ENCODE measurements around the gene TPRG1L. TPM values are rescaled to one million over a fixed set of nuclear protein-coding genes. Genes with fewer than 3 reads are reported as not detected.

Gene TPRG1L
- total RNA-seq, 2 donors from 2014 or later: 27.4 to 37.6 TPM

- no peaks in the 10 kb centered on the region for H3K36me3 ChIP-seq
- no peak overlapping the region for H3K4me3 ChIP-seq
- TF ChIP-seq, protein P1, sequence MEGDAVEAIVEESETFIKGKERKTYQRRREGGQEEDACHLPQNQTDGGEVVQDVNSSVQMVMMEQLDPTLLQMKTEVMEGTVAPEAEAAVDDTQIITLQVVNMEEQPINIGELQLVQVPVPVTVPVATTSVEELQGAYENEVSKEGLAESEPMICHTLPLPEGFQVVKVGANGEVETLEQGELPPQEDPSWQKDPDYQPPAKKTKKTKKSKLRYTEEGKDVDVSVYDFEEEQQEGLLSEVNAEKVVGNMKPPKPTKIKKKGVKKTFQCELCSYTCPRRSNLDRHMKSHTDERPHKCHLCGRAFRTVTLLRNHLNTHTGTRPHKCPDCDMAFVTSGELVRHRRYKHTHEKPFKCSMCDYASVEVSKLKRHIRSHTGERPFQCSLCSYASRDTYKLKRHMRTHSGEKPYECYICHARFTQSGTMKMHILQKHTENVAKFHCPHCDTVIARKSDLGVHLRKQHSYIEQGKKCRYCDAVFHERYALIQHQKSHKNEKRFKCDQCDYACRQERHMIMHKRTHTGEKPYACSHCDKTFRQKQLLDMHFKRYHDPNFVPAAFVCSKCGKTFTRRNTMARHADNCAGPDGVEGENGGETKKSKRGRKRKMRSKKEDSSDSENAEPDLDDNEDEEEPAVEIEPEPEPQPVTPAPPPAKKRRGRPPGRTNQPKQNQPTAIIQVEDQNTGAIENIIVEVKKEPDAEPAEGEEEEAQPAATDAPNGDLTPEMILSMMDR (IDR thresholded peaks at IDR 0.05): no peak
- H3K27me3 ChIP-seq (replicated peaks; ENCODE audit: insufficient read depth): no peaks in the 10 kb centered on the region
- ATAC-seq (ENCODE audit: insufficient number of reproducible peaks, low FRiP score, low read depth) (no peak), DNase-seq (ENCODE audit: low spot score) (no peak)
- no peaks in the 10 kb centered on the region for H3K9me3 ChIP-seq
- peaks cover 12 to 13% of the 10 kb centered on the region in 2 donors for H3K4me1 ChIP-seq (ENCODE audit: control insufficient read depth in 1 of 2, low read depth in 2 of 2)
- H3K27ac ChIP-seq: no peak overlapping the region
These were observed 14.9 kb upstream of the TPRG1L start for GRCh38 chr1:3609769-3610526.

- ATAC-seq (ENCODE audit: insufficient number of reproducible peaks, low FRiP score, low read depth): no peak
- Histone ChIP-seq H3K36me3 (no peaks in the 10 kb centered on the region), H3K4me1 (ENCODE audit: control insufficient read depth in 1 of 2, low read depth in 2 of 2) (peaks cover 12 to 13% of the 10 kb centered on the region in 2 donors), H3K27ac (no peak overlapping the region), H3K9me3 (no peaks in the 10 kb centered on the region), H3K27me3 (replicated peaks; ENCODE audit: insufficient read depth) (no peaks in the 10 kb centered on the region), H3K4me3 (peak overlapping the region; percentile 67)
- TF ChIP-seq, protein P1 (IDR thresholded peaks at IDR 0.05): no peak
- DNase-seq (ENCODE audit: low spot score): no peak
These were observed 14.2 kb upstream of the TPRG1L start for GRCh38 chr1:3610527-3611169.

- H3K27ac ChIP-seq: no peak within 1 kb of the TSS
- peaks cover 12 to 13% of the 10 kb centered on the region in 2 donors for H3K4me1 ChIP-seq (ENCODE audit: control insufficient read depth in 1 of 2, low read depth in 2 of 2)
- H3K36me3 ChIP-seq: no peaks in the 10 kb centered on the region
- H3K9me3 ChIP-seq: no peaks in the 10 kb centered on the region
- DNase-seq (ENCODE audit: low spot score): no peak
- TF ChIP-seq, protein P1 (IDR thresholded peaks at IDR 0.05): no peak
- no peaks in the 10 kb centered on the region for H3K27me3 ChIP-seq (replicated peaks; ENCODE audit: insufficient read depth)
- peak within 1 kb of the TSS; percentile 67 for H3K4me3 ChIP-seq
- no peak for ATAC-seq (ENCODE audit: insufficient number of reproducible peaks, low FRiP score, low read depth)
These were observed 13.4 kb upstream of the TPRG1L start, which contains the start of gene MEGF6 for GRCh38 chr1:3611170-3612019. MEGF6 (minus strand) TSS chr1:3611508; CDS start chr1:3611268, 240 bp downstream.

GRCh38 chr1:3612123-3612522 is 12.7 kb upstream of the TPRG1L start:
- no peak for DNase-seq (ENCODE audit: low spot score)
- Histone ChIP-seq H3K4me1 (ENCODE audit: control insufficient read depth in 1 of 2, low read depth in 2 of 2) (peaks cover 12 to 13% of the 10 kb centered on the region in 2 donors), H3K4me3 (peak overlapping the region; percentile 67), H3K36me3 (no peaks in the 10 kb centered on the region), H3K9me3 (no peaks in the 10 kb centered on the region), H3K27ac (no peak overlapping the region), H3K27me3 (replicated peaks; ENCODE audit: insufficient read depth) (no peaks in the 10 kb centered on the region)
- TF ChIP-seq, protein P1 (IDR thresholded peaks at IDR 0.05): no peak
- ATAC-seq (ENCODE audit: insufficient number of reproducible peaks, low FRiP score, low read depth): no peak

Data from thoracic aorta (tissue), 2 donors.